GM19023 (cell line): Measurements from ENCODE around the gene PFKFB3.
"Not testable (repeated sequence)": the region's sequence is repeated elsewhere in the genome, so short reads cannot be mapped to it uniquely, and the experiment has no call there.

Source experiments
- ATAC-seq: cut with Tn5 transposase; IDR thresholded peaks from one replicate; pipeline ENCODE4 v1.9.1; 2021; ENCODE audit warnings: mild to moderate bottlenecking, moderate library complexity; ENCODE audit not compliant: unreplicated experiment

PFKFB3 gene

GRCh38 chr10:6177880-6178281 is 24.9 kb upstream of the PFKFB3 start:
- no peak for ATAC-seq

DNA sequence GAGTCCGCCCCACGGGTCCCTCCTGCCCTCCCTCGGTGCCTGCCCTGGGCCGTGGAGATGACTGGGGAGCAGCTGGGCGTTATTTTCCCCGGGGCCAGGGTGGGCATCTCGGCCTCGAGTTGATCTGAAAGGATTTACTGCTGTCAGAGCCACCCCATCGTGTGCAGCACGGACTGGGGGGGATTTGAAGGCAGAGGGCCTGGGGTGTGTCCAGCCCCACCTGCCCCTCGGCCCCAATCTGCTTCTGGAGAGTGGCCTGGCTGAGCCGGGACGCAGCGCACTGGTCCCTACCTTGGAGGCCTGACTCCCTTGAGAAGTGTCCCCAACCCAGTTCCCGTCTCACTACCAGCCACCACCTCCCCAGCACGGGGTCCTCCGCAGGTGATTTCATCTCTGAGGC is 24.2 kb upstream of the PFKFB3 start:
- no peak for ATAC-seq

DNA sequence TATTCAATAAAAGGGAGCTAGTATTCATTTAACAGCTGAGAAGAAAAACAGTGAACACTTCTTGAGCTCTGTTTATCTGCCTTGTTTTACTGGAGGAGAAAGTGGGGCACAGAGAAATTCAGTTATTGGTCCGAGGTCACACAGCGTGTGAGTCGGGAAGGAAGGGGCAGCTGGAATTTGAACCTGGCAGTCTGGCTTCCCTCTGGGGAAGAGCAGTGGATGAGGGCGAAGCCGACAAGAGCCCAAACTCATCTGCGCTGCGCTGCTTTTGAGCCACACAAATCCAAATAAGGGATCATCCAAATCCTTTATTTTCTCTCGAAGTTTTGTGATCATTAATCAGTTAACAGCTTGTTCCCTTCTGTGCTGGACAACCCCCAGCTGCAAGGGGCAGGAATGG is 23.7 kb upstream of the PFKFB3 start:
- ATAC-seq: no peak

GRCh38 chr10:6180480-6181110 is 22.1 kb upstream of the PFKFB3 start:
- ATAC-seq: no peak

DNA sequence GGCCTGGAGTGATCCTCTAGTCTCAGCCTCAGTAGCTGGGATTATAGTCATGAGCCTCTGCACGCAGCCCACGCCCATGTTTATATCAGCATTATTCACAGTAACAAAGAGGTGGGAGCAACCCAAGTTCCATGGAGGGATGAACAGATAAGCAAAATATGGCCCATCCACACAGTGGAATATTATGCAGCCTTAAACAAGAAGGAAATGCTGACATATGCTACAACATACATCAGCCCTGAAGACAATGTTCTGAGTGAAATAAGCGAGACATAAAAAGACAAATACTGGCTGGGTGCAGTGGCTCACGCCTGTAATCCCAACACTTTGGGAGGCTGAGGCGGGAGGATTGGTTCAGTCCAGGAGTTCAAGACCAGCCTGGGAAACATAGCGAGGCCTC is 21.5 kb upstream of the PFKFB3 start:
- no peak for ATAC-seq

GRCh38 chr10:6182454-6183098 is 20.2 kb upstream of the PFKFB3 start:
- no peak for ATAC-seq

GRCh38 chr10:6185039-6185716 is 17.6 kb upstream of the PFKFB3 start:
- no peak for ATAC-seq

DNA sequence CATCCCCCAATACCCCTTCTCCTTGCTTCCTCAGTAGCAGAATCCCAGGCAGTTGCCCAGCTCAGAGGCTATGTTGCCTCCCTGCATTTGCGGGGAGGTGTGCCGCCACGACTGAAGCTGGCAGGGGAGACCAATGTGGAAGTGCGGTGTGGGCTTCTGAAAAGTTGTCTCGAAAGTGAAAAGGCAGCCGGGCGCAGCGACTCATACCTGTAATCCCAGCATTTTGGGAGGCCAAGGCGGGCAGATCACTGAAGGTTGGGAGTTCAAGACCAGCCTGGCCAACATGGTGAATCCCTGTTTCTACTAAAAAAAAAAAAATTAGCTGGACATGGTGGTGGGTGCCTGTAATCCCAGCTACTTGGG is 15.9 kb upstream of the PFKFB3 start:
- ATAC-seq: no peak

GRCh38 chr10:6187278-6187677 is 15.5 kb upstream of the PFKFB3 start:
- ATAC-seq: no peak

DNA sequence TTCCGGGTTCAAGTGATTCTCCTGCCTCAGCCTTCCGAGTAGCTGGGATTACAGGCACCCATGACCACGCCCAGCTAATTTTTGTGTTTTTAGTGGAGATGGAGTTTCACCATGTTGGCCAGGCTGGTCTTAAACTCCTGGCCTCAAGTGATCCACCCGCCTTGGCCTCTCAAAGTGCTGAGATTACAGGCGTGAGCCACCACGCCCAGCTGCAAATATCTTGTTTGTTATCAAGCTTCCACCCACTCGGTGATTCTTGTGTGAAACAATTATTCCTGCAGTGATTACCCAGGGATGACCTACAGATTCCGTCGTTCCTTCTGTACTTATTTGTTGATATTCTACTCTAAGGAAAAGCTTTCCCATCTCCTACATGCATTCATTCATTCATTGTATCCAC is 12.7 kb upstream of the PFKFB3 start:
- ATAC-seq: not testable (repeated sequence)

DNA sequence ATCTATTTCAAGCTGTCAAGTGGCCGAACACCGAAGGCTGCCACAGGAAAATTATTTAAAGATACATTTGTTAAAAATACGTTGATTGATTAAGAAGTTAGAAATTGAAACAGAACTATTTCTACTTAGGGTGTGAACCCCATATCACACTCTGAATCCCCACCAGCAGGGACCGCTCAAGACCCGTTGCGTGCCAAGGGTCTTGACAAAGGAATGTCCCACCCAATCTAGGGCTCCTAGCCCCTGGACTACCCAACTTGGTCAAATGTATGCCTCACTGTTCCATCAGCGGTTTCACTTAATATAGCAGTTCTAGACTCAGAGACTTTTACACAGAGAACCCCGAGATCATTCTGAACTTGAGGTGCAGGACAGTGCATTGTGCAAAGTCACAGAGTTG is 11.6 kb upstream of the PFKFB3 start:
- no peak for ATAC-seq

DNA sequence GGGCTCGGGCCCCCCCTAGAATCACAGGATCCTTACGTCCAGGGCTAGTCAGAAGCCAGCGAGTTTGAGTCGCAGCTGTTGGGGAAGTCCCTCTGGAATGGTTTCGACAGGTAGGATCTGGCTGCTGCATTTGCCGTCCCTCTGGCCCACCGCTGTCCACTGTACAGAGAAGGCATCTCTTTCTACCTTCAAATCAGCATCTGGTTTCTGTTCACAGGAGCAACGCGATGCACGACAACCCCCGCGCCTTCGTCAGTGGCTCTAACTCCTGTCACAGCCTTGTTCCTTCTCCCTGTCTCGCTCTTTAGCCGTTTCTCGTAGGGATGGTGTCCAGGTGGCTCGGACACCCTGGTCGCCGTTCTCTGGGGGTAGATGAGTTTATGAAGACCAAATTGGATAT is 11.2 kb upstream of the PFKFB3 start:
- no peak for ATAC-seq

DNA sequence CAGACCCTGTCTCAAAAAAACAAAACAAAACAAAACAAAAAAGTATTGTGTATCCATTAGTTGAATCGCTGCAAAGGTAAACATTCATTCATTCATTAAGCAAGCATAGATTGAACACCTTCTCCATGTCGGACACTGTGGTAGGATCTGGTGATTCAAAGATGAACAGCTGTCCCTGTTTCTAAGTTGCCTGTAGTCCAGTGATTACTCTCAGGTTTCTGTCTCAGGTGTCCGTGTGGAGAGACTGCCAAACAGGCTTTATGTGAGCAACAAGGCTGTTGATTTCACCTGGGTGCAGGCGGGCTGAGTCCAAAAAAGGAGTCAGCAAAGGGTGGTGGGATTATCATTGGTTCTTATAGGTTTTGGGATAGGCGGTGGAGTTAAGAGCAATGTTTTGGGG is 9.4 kb upstream of the PFKFB3 start:
- ATAC-seq: not testable (repeated sequence)

GRCh38 chr10:6194311-6194710 is 8.4 kb upstream of the PFKFB3 start:
- no peak for ATAC-seq

- no peak for ATAC-seq
Observed at GRCh38 chr10:6195376-6195775, 7.4 kb upstream of the PFKFB3 start.

GRCh38 chr10:6195846-6196245 is 6.9 kb upstream of the PFKFB3 start:
- no peak for ATAC-seq

DNA sequence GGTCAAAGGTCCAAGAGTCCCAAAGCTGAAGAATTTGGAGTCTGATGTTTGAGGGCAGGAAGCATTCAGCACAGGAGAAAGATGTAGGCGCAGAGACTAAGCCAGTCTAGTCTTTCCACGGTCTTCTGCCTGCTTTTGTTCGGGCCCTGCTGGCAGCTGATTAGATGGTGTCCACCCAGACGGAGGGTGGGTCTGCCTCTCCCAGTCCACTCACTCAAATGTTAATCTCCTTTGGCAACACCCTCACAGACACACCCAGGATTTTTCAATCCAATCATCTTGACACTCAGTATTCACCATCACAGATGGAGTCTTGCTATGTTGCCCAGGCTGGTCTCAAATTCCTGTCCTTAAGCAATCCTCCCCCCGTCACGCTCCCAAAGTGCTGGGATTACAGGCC is 6.2 kb upstream of the PFKFB3 start:
- ATAC-seq: not testable (repeated sequence)

DNA sequence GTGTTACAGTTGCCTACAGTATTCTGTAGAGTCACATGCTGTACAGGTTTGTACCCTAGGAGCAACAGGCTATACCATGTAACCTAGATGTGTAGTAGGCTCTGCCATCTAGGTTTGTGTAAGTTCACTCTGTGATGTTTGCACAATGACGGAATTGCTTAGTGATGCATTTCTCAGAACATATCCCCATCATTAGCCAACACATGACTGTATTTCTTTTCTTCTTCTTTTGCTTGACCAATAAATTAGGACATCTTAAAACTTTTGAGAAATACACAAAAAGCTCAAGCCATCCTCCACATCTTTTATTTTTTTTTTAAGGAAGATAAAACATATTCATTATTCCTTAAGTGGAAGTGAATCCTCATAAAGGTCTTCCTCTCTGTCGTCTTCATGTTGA is 5.4 kb upstream of the PFKFB3 start:
- ATAC-seq: no peak

DNA sequence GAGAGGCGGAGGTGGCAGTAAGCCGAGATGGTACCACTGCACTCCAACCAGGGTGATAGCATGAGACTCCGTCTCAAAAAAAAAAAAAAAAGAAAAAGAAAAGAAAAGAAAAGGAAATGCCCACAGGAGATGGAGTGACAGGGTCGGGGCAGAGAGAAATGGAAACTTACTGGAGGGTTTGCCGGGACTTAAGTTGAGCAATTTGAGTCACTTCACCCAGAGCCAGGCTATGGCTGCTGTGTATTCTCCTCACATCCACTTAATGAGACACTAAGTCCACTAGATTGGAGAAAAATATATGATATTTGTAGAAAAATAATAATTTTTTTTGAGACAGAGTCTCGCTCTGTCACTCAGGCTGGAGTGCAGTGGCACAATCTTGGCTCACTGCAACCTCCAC is 4.6 kb upstream of the PFKFB3 start:
- no peak for ATAC-seq

GRCh38 chr10:6199131-6199733 is 3.5 kb upstream of the PFKFB3 start:
- ATAC-seq: no peak

DNA sequence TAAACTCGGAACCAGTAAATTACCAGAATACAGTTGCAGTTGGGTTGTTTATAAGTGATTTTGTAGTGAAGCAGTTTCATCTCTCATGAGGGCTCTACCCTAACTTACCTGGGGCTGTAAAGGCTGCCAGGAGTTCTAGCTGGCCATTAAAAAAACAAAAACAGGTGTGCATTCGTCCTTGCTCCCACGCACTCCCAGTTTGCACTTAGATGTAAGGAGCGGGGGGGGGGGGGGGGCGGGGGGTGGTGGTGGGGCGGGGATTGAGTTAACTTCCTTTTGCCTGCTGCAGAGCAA is 2.3 kb upstream of the PFKFB3 start:
- ATAC-seq: no peak
